Gastrocnemius medialis (tissue), 4 donors: ENCODE data around the gene VPS8. TPM values are rescaled to one million over a fixed set of nuclear protein-coding genes. Genes with fewer than 3 reads are reported as not detected.

ENCODE experiments used
- ATAC-seq, 2 donors: fragments of 150-250 bp; one replicate each; pipeline ENCODE4 v1.9.1; 2016
- DNase-seq, 2 donors: peaks; one replicate each; pipeline ENCODE4 v3.0.0-alpha.2; 2019
- H3K27ac ChIP-seq, 4 donors: fragments of 200-600 bp; sonication (generic); 1 replicate in 1 of 4; 2 replicates in 3 of 4; pipeline ENCODE4 v1.5.1; 2016 to 2018; ENCODE audit warnings: mild to moderate bottlenecking in 2 of 4, moderate library complexity in 1 of 4
- H3K27me3 ChIP-seq, 3 donors: fragments of 200-600 bp; sonication (generic) in 2 of 3; 1 replicate in 1 of 3; 2 replicates in 2 of 3; pipeline versions ENCODE4 v1.5.1 to v1.6.0; 2016 to 2019; ENCODE audit warnings: mild to moderate bottlenecking in 1 of 3, moderate library complexity in 1 of 3
- H3K36me3 ChIP-seq, 2 donors: fragments of 200-600 bp; sonication (generic) in 1 of 2; one replicate each; pipeline ENCODE4 v1.5.1; 2017 to 2018
- H3K4me1 ChIP-seq, 2 donors: fragments of 200-600 bp; sonication (generic) in 1 of 2; one replicate each; pipeline ENCODE4 v1.5.1; 2016 to 2017; ENCODE audit warnings: mild to moderate bottlenecking in 2 of 2
- H3K4me3 ChIP-seq, 4 donors: fragments of 200-600 bp; sonication (generic) in 3 of 4; 1 replicate in 1 of 4; 2 replicates in 3 of 4; pipeline ENCODE4 v1.5.1; 2016 to 2019; ENCODE audit warnings: mild to moderate bottlenecking in 2 of 4
- H3K9me3 ChIP-seq, 3 donors: fragments of 200-600 bp; sonication (generic) in 2 of 3; 1 replicate in 1 of 3; 2 replicates in 2 of 3; pipeline ENCODE4 v1.5.1; 2016 to 2019
- CTCF ChIP-seq, 5 experiments: fragments of 450-650 bp in 3 of 5; fragments of 200-600 bp in 2 of 5; sonication (generic) in 2 of 5; IDR thresholded peaks in 4 of 5; conservative IDR thresholded peaks in 1 of 5; 1 replicate in 4 of 5; 2 replicates in 1 of 5; pipeline ENCODE4 v1.5.1; 2016 to 2019; ENCODE audit warnings: antibody characterized with exemption in 5 of 5, mild to moderate bottlenecking in 3 of 5, moderate library complexity in 3 of 5
- POLR2A ChIP-seq, 2 donors: fragments of 450-650 bp; IDR thresholded peaks; one replicate each; pipeline ENCODE4 v1.6.1; 2017; ENCODE audit warnings: antibody characterized with exemption in 2 of 2, mild to moderate bottlenecking in 2 of 2, moderate library complexity in 2 of 2
- in situ Hi-C, 4 donors: fragments of 200-750 bp; cut with MboI; loops; one replicate each; pipeline versions ENCODE4 v1.15.0 to v1.8.0; 2017; ENCODE audit warnings: low sequenced_read_pairs in 4 of 4
- intact Hi-C: fragments of 100-400 bp; cut with DNase I; formaldehyde crosslinking; loops from one replicate; pipeline ENCODE4 v1.15.1; 2023; ENCODE audit warnings: low total_unique reads
- total RNA-seq, 4 donors: library from RNA; depleted of rRNA; stranded (reverse); fragments of >200 nt; gene quantifications; one replicate each; pipeline versions ENCODE4 v1.1.0 to v1.2.3, GENCODE V29; 2016

Gene VPS8
- total RNA-seq, 4 donors from 2014 or later = 37.2 to 64.1 (median 51.2) TPM

- H3K27ac ChIP-seq = no peak overlapping the region
- no peaks in the 10 kb centered on the region for H3K4me1 ChIP-seq
- in situ Hi-C loops = no loop called here
- intact Hi-C loops = no loop called here
- no peak for ATAC-seq
- DNase-seq = no peak
- H3K9me3 ChIP-seq = no peaks in the 10 kb centered on the region
- TF ChIP-seq CTCF (IDR thresholded peaks at IDR 0.05 in 4 of 5, conservative IDR thresholded peaks at IDR 0.05 in 1 of 5) (no peak), POLR2A (IDR thresholded peaks at IDR 0.05) (no peak)
- no peak overlapping the region for H3K4me3 ChIP-seq
- no peaks in the 10 kb centered on the region for H3K27me3 ChIP-seq
- H3K36me3 ChIP-seq = peaks cover 0 to 6% of the 10 kb centered on the region in 2 donors
These were observed 212.4 kb downstream of the VPS8 start for GRCh38 chr3:185024406-185024805.

- TF ChIP-seq POLR2A (IDR thresholded peaks at IDR 0.05) (no peak), CTCF (IDR thresholded peaks at IDR 0.05 in 4 of 5, conservative IDR thresholded peaks at IDR 0.05 in 1 of 5) (no peak)
- DNase-seq (no peak), ATAC-seq (no peak)
- Histone ChIP-seq H3K27ac (no peak overlapping the region), H3K4me1 (no peaks in the 10 kb centered on the region), H3K36me3 (peaks cover 0 to 6% of the 10 kb centered on the region in 2 donors), H3K9me3 (no peaks in the 10 kb centered on the region), H3K4me3 (no peak overlapping the region), H3K27me3 (no peaks in the 10 kb centered on the region)
- in situ Hi-C loops (no loop called here), intact Hi-C loops (no loop called here)
These were observed 213.0 kb downstream of the VPS8 start for GRCh38 chr3:185024966-185025365.

GRCh38 chr3:185028121-185028520 is 216.2 kb downstream of the VPS8 start:
- intact Hi-C loops (no loop called here), in situ Hi-C loops (no loop called here)

GRCh38 chr3:185029086-185029485 is 217.1 kb downstream of the VPS8 start:
- no peak overlapping the region for H3K27ac ChIP-seq
- no peaks in the 10 kb centered on the region for H3K9me3 ChIP-seq
- in situ Hi-C loops = no loop called here
- no peaks in the 10 kb centered on the region for H3K4me1 ChIP-seq
- TF ChIP-seq POLR2A (IDR thresholded peaks at IDR 0.05) (no peak), CTCF (IDR thresholded peaks at IDR 0.05 in 4 of 5, conservative IDR thresholded peaks at IDR 0.05 in 1 of 5) (no peak)
- ATAC-seq = no peak
- no peak for DNase-seq
- peaks cover 0 to 6% of the 10 kb centered on the region in 2 donors for H3K36me3 ChIP-seq
- H3K27me3 ChIP-seq = no peaks in the 10 kb centered on the region
- intact Hi-C loops = no loop called here
- H3K4me3 ChIP-seq = no peak overlapping the region

More at GRCh38 chr3:185028121-185028520, 216.2 kb downstream of the VPS8 start:
- Histone ChIP-seq H3K27me3 (no peaks in the 10 kb centered on the region), H3K27ac (no peak overlapping the region), H3K36me3 (peaks cover 0 to 6% of the 10 kb centered on the region in 2 donors), H3K9me3 (no peaks in the 10 kb centered on the region), H3K4me1 (no peaks in the 10 kb centered on the region), H3K4me3 (no peak overlapping the region)
- no peak for TF ChIP-seq CTCF (IDR thresholded peaks at IDR 0.05 in 4 of 5, conservative IDR thresholded peaks at IDR 0.05 in 1 of 5)
- no peak for TF ChIP-seq POLR2A (IDR thresholded peaks at IDR 0.05)
- no peak for ATAC-seq
- no peak for DNase-seq

- ATAC-seq = no peak
- in situ Hi-C loops = no loop called here
These were observed 218.4 kb downstream of the VPS8 start for GRCh38 chr3:185030399-185030798.

More at GRCh38 chr3:185030399-185030798, 218.4 kb downstream of the VPS8 start:
- intact Hi-C loops = no loop called here
- H3K4me3 ChIP-seq = no peak overlapping the region
- H3K4me1 ChIP-seq = no peaks in the 10 kb centered on the region
- H3K27me3 ChIP-seq = no peaks in the 10 kb centered on the region
- no peak for TF ChIP-seq POLR2A (IDR thresholded peaks at IDR 0.05)
- TF ChIP-seq CTCF (IDR thresholded peaks at IDR 0.05 in 4 of 5, conservative IDR thresholded peaks at IDR 0.05 in 1 of 5) = no peak
- no peak overlapping the region for H3K27ac ChIP-seq
- H3K36me3 ChIP-seq = no peaks in the 10 kb centered on the region
- DNase-seq = no peak
- H3K9me3 ChIP-seq = no peaks in the 10 kb centered on the region
